ENCODE results near the gene CTIF. TPM values are rescaled to one million over a fixed set of nuclear protein-coding genes. Genes with fewer than 3 reads are reported as not detected.

Gene CTIF
- total RNA-seq, 3 donors from 2014 or later = 4.3 to 5.3 (median 4.6) TPM

GRCh38 chr18:48521723-48522122 is 17.1 kb upstream of the CTIF start:
- no peaks in the 10 kb centered on the region for H3K4me1 Mint-ChIP-seq (ENCODE audit: low read depth)

GRCh38 chr18:48525671-48526070 is 13.2 kb upstream of the CTIF start:
- H3K4me3 Mint-ChIP-seq = no peak overlapping the region
- no peaks in the 10 kb centered on the region for H3K36me3 Mint-ChIP-seq (ENCODE audit: insufficient read depth)
- no peak for ATAC-seq
- no peaks in the 10 kb centered on the region for H3K9me3 Mint-ChIP-seq
- peaks cover 24% of the 10 kb centered on the region for H3K27me3 Mint-ChIP-seq (ENCODE audit: low read depth)
- no peak for DNase-seq
- H3K4me1 Mint-ChIP-seq (ENCODE audit: low read depth) = no peaks in the 10 kb centered on the region

More at GRCh38 chr18:48521723-48522122, 17.1 kb upstream of the CTIF start:
- ATAC-seq (no peak), DNase-seq (no peak)
- no peaks in the 10 kb centered on the region for H3K9me3 Mint-ChIP-seq
- no peaks in the 10 kb centered on the region for H3K36me3 Mint-ChIP-seq (ENCODE audit: insufficient read depth)
- no peak overlapping the region for H3K4me3 Mint-ChIP-seq
- H3K27me3 Mint-ChIP-seq (ENCODE audit: low read depth) = peaks cover 23% of the 10 kb centered on the region

GRCh38 chr18:48527461-48527860 is 11.4 kb upstream of the CTIF start:
- no peaks in the 10 kb centered on the region for H3K4me1 Mint-ChIP-seq (ENCODE audit: low read depth)
- H3K27me3 Mint-ChIP-seq (ENCODE audit: low read depth) = peaks cover 27% of the 10 kb centered on the region
- H3K36me3 Mint-ChIP-seq (ENCODE audit: insufficient read depth) = no peaks in the 10 kb centered on the region
- DNase-seq (no peak), ATAC-seq (no peak)
- H3K9me3 Mint-ChIP-seq = no peaks in the 10 kb centered on the region
- no peak overlapping the region for H3K4me3 Mint-ChIP-seq

- Mint-ChIP-seq H3K4me1 (ENCODE audit: low read depth) (no peaks in the 10 kb centered on the region), H3K9me3 (no peaks in the 10 kb centered on the region), H3K36me3 (ENCODE audit: insufficient read depth) (no peaks in the 10 kb centered on the region), H3K4me3 (no peak overlapping the region), H3K27me3 (ENCODE audit: low read depth) (peaks cover 18% of the 10 kb centered on the region)
- ATAC-seq (no peak), DNase-seq (no peak)
These were observed 10.0 kb upstream of the CTIF start for GRCh38 chr18:48528861-48529260.

GRCh38 chr18:48529796-48530195 is 9.0 kb upstream of the CTIF start:
- no peaks in the 10 kb centered on the region for H3K4me1 Mint-ChIP-seq (ENCODE audit: low read depth)
- peaks cover 18% of the 10 kb centered on the region for H3K27me3 Mint-ChIP-seq (ENCODE audit: low read depth)
- H3K36me3 Mint-ChIP-seq (ENCODE audit: insufficient read depth) = no peaks in the 10 kb centered on the region
- DNase-seq (no peak), ATAC-seq (no peak)
- no peaks in the 10 kb centered on the region for H3K9me3 Mint-ChIP-seq
- no peak overlapping the region for H3K4me3 Mint-ChIP-seq

GRCh38 chr18:48530399-48531081 is 8.3 kb upstream of the CTIF start:
- no peak for DNase-seq

GRCh38 chr18:48531082-48531403 is 7.8 kb upstream of the CTIF start:
- Mint-ChIP-seq H3K4me1 (ENCODE audit: low read depth) (no peaks in the 10 kb centered on the region), H3K27me3 (ENCODE audit: low read depth) (peaks cover 18% of the 10 kb centered on the region), H3K4me3 (no peak overlapping the region), H3K36me3 (ENCODE audit: insufficient read depth) (no peaks in the 10 kb centered on the region), H3K9me3 (no peaks in the 10 kb centered on the region)
- ATAC-seq (no peak), DNase-seq (no peak)

More at GRCh38 chr18:48530399-48531081, 8.3 kb upstream of the CTIF start:
- ATAC-seq = no peak
- no peaks in the 10 kb centered on the region for H3K4me1 Mint-ChIP-seq (ENCODE audit: low read depth)
- H3K36me3 Mint-ChIP-seq (ENCODE audit: insufficient read depth) = no peaks in the 10 kb centered on the region
- H3K9me3 Mint-ChIP-seq = no peaks in the 10 kb centered on the region
- no peak overlapping the region for H3K4me3 Mint-ChIP-seq
- peaks cover 18% of the 10 kb centered on the region for H3K27me3 Mint-ChIP-seq (ENCODE audit: low read depth)

- no peaks in the 10 kb centered on the region for H3K9me3 Mint-ChIP-seq
- no peak overlapping the region for H3K4me3 Mint-ChIP-seq
- no peaks in the 10 kb centered on the region for H3K36me3 Mint-ChIP-seq (ENCODE audit: insufficient read depth)
- H3K27me3 Mint-ChIP-seq (ENCODE audit: low read depth) = peaks cover 18% of the 10 kb centered on the region
- no peaks in the 10 kb centered on the region for H3K4me1 Mint-ChIP-seq (ENCODE audit: low read depth)
- DNase-seq (no peak), ATAC-seq (no peak)
These were observed 6.9 kb upstream of the CTIF start for GRCh38 chr18:48531908-48532307.

- H3K9me3 Mint-ChIP-seq = no peaks in the 10 kb centered on the region
- ATAC-seq (no peak), DNase-seq (no peak)
- no peak overlapping the region for H3K4me3 Mint-ChIP-seq
- no peaks in the 10 kb centered on the region for H3K36me3 Mint-ChIP-seq (ENCODE audit: insufficient read depth)
- peaks cover 10% of the 10 kb centered on the region for H3K27me3 Mint-ChIP-seq (ENCODE audit: low read depth)
- H3K4me1 Mint-ChIP-seq (ENCODE audit: low read depth) = no peaks in the 10 kb centered on the region
These were observed 5.3 kb upstream of the CTIF start for GRCh38 chr18:48533340-48534070.

GRCh38 chr18:48534364-48534763 is 4.5 kb upstream of the CTIF start:
- DNase-seq (no peak), ATAC-seq (no peak)
- no peak overlapping the region for H3K4me3 Mint-ChIP-seq
- no peaks in the 10 kb centered on the region for H3K4me1 Mint-ChIP-seq (ENCODE audit: low read depth)
- H3K36me3 Mint-ChIP-seq (ENCODE audit: insufficient read depth) = no peaks in the 10 kb centered on the region
- H3K9me3 Mint-ChIP-seq = no peaks in the 10 kb centered on the region
- H3K27me3 Mint-ChIP-seq (ENCODE audit: low read depth) = peaks cover 6% of the 10 kb centered on the region

- DNase-seq = no peak
- Mint-ChIP-seq H3K27me3 (ENCODE audit: low read depth) (peaks cover 5% of the 10 kb centered on the region), H3K9me3 (no peaks in the 10 kb centered on the region), H3K4me1 (ENCODE audit: low read depth) (no peaks in the 10 kb centered on the region), H3K36me3 (ENCODE audit: insufficient read depth) (no peaks in the 10 kb centered on the region), H3K4me3 (no peak overlapping the region)
- no peak for ATAC-seq
These were observed 2.9 kb upstream of the CTIF start for GRCh38 chr18:48535956-48536355.

- Mint-ChIP-seq H3K36me3 (ENCODE audit: insufficient read depth) (no peaks in the 10 kb centered on the region), H3K4me1 (ENCODE audit: low read depth) (no peaks in the 10 kb centered on the region), H3K4me3 (no peak overlapping the region), H3K27me3 (ENCODE audit: low read depth) (peaks cover 7% of the 10 kb centered on the region), H3K9me3 (no peaks in the 10 kb centered on the region)
- ATAC-seq (no peak), DNase-seq (no peak)
These were observed 2.3 kb upstream of the CTIF start for GRCh38 chr18:48536516-48536915.

- H3K4me1 Mint-ChIP-seq (ENCODE audit: low read depth) = no peaks in the 10 kb centered on the region
- peak overlapping the region; percentile 86 for H3K4me3 Mint-ChIP-seq
- DNase-seq (peak; percentile 27), ATAC-seq (peak; percentile 32 to 42)
- no peaks in the 10 kb centered on the region for H3K9me3 Mint-ChIP-seq
- peaks cover 16% of the 10 kb centered on the region for H3K27me3 Mint-ChIP-seq (ENCODE audit: low read depth)
- H3K36me3 Mint-ChIP-seq (ENCODE audit: insufficient read depth) = no peaks in the 10 kb centered on the region
These were observed 797 bp downstream of the CTIF start for GRCh38 chr18:48539406-48540250.

GRCh38 chr18:48540251-48541025 is 1.6 kb downstream of the CTIF start:
- H3K36me3 Mint-ChIP-seq (ENCODE audit: insufficient read depth) = no peaks in the 10 kb centered on the region
- no peaks in the 10 kb centered on the region for H3K4me1 Mint-ChIP-seq (ENCODE audit: low read depth)
- DNase-seq (peak; percentile 56), ATAC-seq (peak; percentile 54 to 67)
- peaks cover 21% of the 10 kb centered on the region for H3K27me3 Mint-ChIP-seq (ENCODE audit: low read depth)
- peak overlapping the region; percentile 86 for H3K4me3 Mint-ChIP-seq
- H3K9me3 Mint-ChIP-seq = no peaks in the 10 kb centered on the region
